Stimulated activated CD4-positive, alpha-beta T cell treated with anti-CD3 and anti-CD28 coated beads, TNF-alpha, amount 100 ng/mL, for 4 hours (primary cell): ENCODE data around the gene PLA2G4E.

ENCODE experiments used
- DNase-seq, 3 experiments: peaks; one replicate each; pipeline ENCODE4 v3.0.0-alpha.2; 2020; ENCODE audit warnings: low read depth in 3 of 3

The PLA2G4E gene

DNA sequence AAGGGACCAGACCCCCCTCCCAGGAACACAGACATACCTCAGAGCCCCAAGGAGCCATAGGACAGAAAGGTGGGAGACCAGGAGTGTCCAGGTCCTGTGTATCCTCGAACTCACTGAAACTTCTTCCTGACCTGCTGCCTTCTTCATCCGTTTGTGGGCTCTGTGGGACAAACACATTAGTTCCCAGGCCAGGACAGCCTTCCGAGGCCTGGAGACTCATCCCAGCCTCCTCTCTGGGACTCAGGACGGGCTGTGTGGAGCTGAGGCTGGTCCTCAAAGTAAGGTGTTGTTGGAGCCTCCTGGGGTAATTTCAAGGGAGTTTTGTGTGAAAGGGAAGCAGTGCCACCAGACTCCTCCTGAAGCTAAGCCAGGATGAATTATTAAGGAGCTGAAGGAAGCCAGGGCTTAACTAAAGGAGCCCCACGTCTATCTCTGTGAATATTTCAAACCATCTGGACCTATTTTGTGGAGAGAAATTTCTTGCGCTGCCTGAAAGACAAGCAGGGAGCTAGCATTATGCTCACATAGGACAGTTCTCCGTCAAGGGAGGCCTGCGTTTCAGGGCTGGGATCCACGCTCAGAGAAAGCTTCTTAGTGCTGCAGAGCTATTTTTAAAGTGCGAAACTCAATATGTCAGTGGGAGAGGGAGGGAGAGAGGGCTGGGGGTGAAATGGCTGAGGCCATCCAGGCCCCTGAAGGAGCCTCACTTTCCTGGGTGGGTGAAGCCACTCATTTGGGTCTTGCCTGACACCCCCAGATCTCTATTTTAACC lies 29.8 kb upstream of the PLA2G4E start:
- DNase-seq, result no peak

DNA sequence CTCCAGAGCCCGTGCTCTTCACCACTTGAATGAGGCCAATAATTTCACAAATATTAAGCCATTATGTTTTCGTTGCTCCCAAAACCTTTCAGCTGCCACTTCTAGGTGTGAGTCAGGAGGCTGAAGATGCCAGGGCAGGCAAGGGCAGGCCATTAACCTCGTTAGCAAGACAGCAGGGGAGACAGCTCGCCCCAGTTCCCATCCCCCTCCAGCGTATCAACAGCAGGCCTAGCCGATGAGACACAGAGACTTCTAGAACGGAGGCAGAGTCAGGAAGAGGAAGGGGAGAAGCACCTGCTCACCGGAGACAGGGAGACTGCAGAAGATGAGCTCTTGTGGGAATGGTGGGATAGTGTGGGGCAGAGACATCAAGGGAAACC lies 28.0 kb upstream of the PLA2G4E start:
- no peak for DNase-seq

- DNase-seq, result no peak
Observed at GRCh38 chr15:42048080-42048820, 27.4 kb upstream of the PLA2G4E start.

DNA sequence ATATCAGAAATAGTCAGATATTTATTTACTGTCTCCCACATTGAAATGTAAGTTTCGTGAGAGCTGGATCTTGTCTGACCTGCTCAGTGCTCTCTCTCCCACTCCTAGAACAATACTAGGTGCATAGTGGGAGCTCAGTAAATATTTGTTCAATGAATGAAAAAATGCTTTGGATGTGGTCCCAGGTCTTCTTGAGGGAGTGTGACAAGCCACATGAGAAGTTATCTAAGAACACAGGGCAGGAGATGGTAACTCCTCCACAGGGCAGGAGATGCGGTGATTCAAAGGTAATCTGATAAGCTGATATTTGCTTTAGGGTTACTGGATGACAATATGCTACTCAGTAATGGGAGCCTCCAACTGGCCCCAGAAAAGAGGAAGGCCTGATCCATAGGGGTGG lies 25.8 kb upstream of the PLA2G4E start:
- DNase-seq, result no peak

- no peak for DNase-seq
Observed at GRCh38 chr15:42045211-42045615, 24.4 kb upstream of the PLA2G4E start.

DNA sequence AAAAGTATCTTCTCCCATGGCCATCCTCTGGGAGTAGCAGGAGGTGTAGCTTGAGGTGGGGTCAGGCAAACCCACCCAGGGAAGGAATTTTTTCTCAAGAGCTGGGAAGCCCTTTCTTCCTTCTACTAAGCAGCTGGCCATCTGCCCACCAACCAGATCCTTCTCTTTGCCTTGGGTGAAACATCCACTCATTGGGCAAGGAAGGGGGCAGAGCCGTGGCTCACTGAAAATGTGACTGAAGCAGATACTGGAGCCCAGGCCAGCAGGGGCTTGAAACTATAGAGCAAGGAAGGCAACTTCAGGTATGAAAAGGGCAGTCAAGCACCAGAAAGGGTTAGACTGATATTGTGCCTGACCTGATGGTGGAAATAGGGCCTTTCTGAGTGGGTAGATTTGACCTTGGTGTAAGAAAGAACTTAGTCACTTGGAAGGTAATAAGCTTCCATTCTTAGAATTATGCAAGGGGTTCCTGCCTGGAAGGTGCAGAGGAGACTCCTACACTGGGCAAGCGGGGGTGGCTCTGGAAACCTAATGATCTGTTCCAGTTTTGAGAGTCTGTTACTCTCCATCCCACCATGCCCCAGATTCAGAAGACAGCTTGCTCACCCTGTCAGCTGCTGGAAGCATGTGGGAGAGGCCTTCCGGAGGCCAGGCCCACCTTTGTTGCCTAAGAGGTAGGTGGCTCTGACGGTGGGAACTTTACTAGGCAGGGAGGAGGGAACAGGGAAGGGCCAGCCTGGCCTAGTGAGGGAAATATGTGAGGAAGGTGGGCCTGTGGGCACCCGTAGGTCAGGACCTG lies 22.0 kb upstream of the PLA2G4E start:
- no peak for DNase-seq

DNA sequence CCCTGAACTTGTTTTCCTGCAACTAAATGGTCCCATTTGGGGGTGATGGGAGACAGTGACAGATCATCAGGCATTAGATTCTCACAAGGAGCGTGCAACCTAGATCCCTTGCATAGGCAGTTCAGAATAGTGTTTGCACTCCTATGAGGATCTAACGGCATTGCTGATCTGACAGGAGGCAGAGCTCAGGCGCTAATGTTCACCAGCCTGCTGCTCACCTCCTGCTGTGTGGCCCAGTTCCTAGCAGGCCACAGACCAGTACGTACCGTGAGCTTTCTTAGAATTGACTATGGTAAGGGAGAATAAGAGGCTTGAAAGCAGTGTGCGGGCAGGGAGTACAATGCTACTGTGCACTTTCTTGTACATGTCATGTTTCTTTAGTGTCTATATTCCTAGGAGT lies 17.6 kb upstream of the PLA2G4E start:
- DNase-seq, result no peak

DNA sequence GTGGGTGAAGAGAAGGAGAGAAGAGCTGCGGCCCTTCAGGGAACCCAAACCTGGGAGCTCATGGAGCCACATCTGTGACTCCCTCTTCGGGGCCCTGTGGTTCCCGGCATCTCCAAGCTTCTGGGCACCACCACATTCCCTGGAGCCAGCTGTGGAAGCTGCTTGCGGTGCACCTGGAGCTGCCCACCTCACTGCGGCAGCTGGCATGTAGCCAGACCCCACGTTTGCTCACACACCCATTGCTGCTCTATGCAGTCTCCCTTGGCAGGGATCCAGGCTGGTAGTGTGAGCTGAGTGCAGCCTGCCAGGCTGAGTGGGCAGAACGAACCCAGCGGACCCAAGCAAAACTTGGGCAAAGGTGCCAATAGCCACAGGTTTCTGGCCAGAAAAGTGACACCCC lies 16.8 kb upstream of the PLA2G4E start:
- DNase-seq, result no peak

DNA sequence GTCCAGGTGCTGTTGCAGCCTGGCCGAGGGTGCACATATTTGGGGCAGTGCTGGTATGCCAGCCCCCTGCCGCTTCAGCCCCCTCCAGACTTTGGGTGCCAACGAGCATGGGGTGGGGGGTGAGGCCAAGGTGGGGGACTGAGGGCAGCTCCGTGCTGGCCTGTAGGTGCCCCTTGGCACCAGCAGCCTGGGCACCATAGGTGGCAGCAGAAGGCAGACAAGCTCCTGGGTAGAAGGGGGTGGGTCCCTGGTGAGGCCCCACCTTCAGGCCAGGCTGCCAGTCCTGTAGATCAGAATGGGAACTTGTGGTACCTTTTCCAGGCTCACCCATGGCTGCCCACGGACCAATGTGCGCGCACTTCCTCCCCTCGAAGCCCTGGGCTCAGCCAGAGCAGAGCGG lies 16.1 kb upstream of the PLA2G4E start:
- no peak for DNase-seq

DNA sequence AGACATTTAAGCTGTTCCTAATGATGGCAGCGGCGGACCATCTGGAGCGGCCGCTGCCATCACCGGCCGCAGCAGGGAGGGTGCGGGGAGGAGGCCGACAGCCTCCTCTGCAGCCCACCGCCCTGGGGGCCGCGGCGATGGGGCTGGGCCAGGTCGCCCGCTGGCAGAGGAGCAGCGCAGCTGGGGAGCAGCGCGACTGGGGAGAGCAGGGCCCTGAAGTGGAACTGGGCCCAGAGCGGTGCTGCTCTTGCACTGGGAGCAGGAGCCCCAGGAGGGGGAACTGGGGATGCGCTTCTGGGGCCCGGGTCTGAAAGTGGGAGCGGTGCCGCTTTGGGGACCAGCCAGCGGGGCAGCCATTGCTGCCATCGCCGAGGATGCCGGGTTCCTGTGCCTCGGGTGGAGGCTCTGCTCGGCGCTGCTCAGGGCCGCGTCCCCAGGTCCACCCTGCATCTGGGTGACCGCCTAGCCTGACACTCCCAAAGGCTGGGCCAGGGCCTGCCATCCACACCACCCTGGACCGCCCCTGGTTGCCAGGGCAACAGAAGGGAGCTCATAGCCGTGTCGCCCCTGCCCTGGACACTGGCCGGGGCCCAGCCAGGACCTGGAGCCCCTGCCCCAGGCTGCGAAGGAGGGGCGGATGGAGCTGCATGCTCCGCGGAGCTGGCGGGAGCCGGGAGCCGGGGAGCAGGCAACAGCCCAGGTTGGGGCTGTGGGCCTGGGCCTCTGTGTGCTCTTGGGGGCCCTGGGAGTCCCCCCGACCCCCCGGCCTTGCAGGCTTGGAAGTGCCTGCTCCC lies 15.5 kb upstream of the PLA2G4E start:
- DNase-seq, result no peak

- no peak for DNase-seq
Observed at GRCh38 chr15:42035435-42035761, 14.6 kb upstream of the PLA2G4E start.

DNA sequence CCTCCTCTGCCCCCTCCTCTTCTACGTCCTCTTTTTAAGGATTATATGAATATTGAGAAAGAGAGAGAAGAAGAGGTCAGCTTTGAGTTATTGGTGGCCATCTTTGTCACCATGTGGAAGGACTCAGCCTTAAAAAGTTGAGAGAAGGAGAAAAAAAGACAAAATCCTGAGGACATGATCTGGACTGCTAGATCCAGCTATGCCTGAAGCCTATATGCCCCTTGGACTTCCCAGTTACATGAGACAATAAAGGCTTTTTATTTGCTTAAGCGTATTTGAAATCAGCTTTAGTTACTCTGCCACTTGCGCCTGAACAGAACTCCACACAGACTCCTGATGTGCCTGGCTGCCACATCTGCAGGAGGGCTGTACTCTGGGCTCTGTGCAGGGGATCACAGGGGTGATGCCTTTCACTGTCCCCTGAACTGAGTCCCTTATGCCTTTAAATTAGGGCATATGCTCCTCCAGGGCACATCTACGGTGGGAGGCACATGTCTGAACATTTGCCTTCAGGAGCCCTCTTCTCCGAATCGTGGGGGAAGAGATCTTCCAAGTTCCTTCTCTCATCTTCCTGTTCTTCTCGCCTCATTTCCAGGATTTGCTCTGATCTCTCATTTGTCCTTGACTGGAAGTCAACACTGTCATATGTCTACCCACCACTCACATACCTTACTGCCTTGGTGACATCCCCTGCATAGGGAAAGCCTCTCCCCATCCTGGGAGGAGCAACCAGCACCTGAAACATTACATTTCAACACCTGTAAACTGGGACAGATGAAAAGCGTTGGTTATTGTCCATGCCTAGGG lies 14.0 kb upstream of the PLA2G4E start:
- DNase-seq, result no peak

DNA sequence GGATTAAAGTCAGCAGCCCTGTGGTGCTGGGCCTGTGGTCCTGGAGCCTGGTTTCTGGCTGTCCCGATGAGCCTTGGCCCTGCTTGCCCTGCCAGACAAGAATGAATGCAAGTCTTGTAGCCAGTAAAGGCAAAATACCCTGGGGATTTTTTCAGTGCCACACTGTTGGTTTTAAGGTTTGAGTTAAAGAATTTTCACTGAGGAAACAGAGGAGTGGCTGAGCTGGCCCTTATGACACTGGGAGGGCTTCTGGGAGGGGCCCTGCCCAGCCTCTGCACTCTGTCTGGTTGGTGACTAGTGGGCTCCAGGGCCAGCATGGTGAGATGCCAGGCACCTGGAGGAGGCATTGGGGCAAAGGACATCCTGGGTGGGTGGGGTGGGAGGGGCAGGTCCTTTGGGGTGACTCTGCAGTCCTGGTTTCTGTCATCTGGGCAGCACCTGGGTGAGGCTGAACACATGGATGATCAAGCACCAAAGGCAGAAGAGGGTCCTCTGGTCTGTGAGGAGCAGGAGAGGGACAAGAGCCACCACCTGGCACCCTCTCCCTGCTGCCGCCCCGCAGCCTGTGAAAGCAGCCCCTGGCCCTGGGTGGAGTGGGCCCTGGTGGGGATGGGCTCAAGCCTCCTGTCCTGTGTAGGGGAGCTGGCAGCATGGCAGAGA lies 12.5 kb upstream of the PLA2G4E start:
- DNase-seq, result no peak

DNA sequence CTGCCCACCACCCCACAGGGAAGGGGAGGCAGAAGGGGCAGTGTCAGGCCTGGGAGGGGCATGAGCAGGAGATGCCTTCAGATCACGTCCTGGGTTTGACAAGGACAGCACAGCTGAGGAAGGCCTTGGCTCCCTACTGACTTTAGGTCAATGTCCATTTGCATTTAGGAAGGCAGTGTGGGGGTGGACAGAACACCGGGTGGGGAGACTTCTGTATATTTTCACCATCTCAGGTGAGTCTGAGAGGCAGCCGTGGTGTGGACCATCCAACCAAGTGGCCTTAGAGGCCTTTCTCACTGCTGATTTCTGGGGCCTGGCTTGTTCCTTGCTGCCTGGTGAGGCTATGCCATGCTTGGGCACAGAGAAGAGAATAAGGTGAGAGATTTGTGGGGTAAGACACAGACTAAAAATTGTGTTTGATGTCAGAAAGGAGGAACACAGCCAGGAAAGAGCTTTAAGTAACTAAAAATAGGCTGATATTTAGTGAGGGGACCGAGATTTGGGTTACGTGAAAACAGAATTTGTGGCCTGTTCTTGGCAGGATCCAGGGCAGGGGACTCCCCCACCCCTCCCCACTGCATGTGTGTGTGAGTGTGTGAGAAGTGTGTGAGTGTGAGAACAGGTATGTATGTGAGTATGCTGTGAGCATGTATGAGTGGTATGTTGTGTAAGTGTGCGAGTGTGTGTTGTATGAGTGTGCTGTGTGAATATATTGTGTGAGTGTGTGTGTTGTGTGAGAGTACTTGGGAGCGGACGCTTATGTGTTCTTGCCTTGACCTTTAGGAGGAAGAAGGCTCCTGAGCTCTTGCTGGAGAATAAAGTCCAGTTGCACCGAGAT lies 11.8 kb upstream of the PLA2G4E start:
- no peak for DNase-seq

GRCh38 chr15:42031198-42031915 lies 10.5 kb upstream of the PLA2G4E start:
- no peak for DNase-seq

- DNase-seq, result no peak
Observed at GRCh38 chr15:42027521-42027920, 6.7 kb upstream of the PLA2G4E start.

DNA sequence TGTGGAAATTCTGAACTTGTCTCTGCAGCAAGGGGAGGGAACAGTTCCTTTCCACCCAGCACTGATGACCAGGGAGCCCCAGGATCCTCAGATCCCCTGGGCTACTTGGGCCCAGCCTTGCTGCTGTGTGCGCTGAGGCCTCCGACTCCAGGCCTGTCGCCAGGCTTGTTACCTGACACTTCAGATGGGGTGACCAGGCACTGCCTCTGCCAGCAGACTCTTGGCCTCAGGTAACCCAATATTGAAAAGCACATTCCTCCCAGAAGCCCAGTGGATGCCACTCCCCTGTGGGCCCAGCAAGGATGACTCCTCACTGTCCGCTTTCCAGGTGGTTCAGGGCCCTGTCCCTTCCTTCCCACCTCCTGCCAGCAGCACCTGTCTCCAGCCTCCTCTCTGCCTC lies 3.5 kb upstream of the PLA2G4E start:
- no peak for DNase-seq

GRCh38 chr15:42021593-42021992 lies 751 bp upstream of the PLA2G4E start:
- DNase-seq, result no peak
